Spleen (tissue), 7 donors: ENCODE results near the gene BAK1.
"Not testable (repeated sequence)": the region's sequence is repeated elsewhere in the genome, so short reads cannot be mapped to it uniquely, and the experiment has no call there.

Experiments used
- POLR2AphosphoS5 ChIP-seq, 3 donors: sonication (generic); formaldehyde crosslinking; IDR thresholded peaks; one replicate each; pipeline ENCODE4 v1.5.1; 2017; ENCODE audit warnings: antibody characterized with exemption in 3 of 3
- TF ChIP-seq, protein P1 (sequence below), 11 experiments: fragments of 200-600 bp in 7 of 11; fragments of 450-650 bp in 4 of 11; sonication (generic) in 4 of 11; IDR thresholded peaks in 8 of 11; conservative IDR thresholded peaks in 3 of 11; 1 replicate in 7 of 11; 2 replicates in 4 of 11; pipeline versions ENCODE4 v1.4.0 to v1.8.0; 2016 to 2021; ENCODE audit warnings: antibody characterized with exemption in 11 of 11, inconsistent platforms in 4 of 11, mild to moderate bottlenecking in 1 of 11
- donor health status: DM: no; HTN: no; CAD: no; lungs with moderate emphysema.
- donor health status: DM: no; HTN: no; CAD: no.
- donor health status: DM: no; HTN: no; CAD: no.

DNA sequence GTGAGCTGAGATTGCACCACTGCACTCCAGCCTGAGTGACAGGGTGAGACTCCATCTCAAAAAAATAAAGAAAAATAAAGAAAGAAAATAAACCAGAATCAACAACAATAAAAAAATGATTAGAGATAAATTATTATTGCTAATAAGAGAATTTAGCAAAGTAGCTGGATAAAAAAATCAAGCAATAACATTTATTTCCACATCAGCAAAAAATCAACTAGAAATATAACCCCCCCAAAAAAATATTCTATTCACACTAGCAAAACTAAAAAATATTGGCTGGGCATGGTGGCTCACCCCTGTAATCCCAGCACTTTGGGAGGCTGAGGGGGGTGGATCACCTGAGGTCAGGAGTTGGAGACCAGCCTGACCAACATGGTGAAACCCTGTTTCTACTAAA lies 49.5 kb downstream of the BAK1 start:
- not testable (repeated sequence) for TF ChIP-seq POLR2AphosphoS5 (IDR thresholded peaks at IDR 0.05)
- TF ChIP-seq, protein P1, sequence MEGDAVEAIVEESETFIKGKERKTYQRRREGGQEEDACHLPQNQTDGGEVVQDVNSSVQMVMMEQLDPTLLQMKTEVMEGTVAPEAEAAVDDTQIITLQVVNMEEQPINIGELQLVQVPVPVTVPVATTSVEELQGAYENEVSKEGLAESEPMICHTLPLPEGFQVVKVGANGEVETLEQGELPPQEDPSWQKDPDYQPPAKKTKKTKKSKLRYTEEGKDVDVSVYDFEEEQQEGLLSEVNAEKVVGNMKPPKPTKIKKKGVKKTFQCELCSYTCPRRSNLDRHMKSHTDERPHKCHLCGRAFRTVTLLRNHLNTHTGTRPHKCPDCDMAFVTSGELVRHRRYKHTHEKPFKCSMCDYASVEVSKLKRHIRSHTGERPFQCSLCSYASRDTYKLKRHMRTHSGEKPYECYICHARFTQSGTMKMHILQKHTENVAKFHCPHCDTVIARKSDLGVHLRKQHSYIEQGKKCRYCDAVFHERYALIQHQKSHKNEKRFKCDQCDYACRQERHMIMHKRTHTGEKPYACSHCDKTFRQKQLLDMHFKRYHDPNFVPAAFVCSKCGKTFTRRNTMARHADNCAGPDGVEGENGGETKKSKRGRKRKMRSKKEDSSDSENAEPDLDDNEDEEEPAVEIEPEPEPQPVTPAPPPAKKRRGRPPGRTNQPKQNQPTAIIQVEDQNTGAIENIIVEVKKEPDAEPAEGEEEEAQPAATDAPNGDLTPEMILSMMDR (IDR thresholded peaks at IDR 0.05 in 8 of 11, conservative IDR thresholded peaks at IDR 0.05 in 3 of 11) = not testable (repeated sequence)
